RWPE1 (cell line): ENCODE data around the gene DHDDS.

Experiments
- CTCF ChIA-PET: fragments of 350-600 bp; sonication (Branson Sonifier 250); formaldehyde crosslinking; extraction: SDS; loops from one replicate; lab custom pipeline; 2021; lab: Yijun Ruan, JAX
- POLR2A ChIA-PET: fragments of 400-600 bp; formaldehyde crosslinking; extraction: SDS; loops from one replicate; lab custom pipeline; 2020; ENCODE audit warnings: antibody characterized with exemption; ENCODE audit not compliant: low non-redundant PET; lab: Yijun Ruan, JAX
- DNase-seq: peaks from one replicate; pipeline ENCODE4 v3.0.0; 2012; ENCODE audit warnings: low spot score
- H3K27ac ChIP-seq: fragments of 450-650 bp; 2 replicates; pipeline ENCODE4 v1.5.1; 2017
- CTCF ChIP-seq: fragments of 450-650 bp; conservative IDR thresholded peaks from 2 replicates; pipeline ENCODE4 v1.5.1; 2017; ENCODE audit warnings: low read depth, mild to moderate bottlenecking

The DHDDS gene

GRCh38 chr1:26405281-26405915 lies 26.7 kb upstream of the DHDDS start:
- ChIA-PET POLR2A (no interaction called here), CTCF (interaction anchor here (0.6 to 2.1 kb wide), 3 partner anchors 12 to 1292 kb away, joined by 3 to 13 read pairs (median 5); no protein-coding TSS in a partner anchor)
- no peak overlapping the region for H3K27ac ChIP-seq
- DNase-seq, result peak; percentile 28
- TF ChIP-seq CTCF, result no peak

- DNase-seq, result peak; percentile 67
- ChIA-PET POLR2A (no interaction called here), CTCF (interaction anchor here (0.6 to 0.7 kb wide), 3 partner anchors 8 to 242 kb away, joined by 3 to 4 read pairs (median 3); no protein-coding TSS in a partner anchor)
- no peak for TF ChIP-seq CTCF
- H3K27ac ChIP-seq, result no peak overlapping the region
Measured at GRCh38 chr1:26408604-26409003, 23.5 kb upstream of the DHDDS start.

GRCh38 chr1:26409191-26409807 lies 22.8 kb upstream of the DHDDS start:
- no peak overlapping the region for H3K27ac ChIP-seq
- TF ChIP-seq CTCF, result no peak
- ChIA-PET CTCF (interaction anchor here (0.6 kb wide), 1 partner anchor 242 kb away, joined by 4 read pairs; no protein-coding TSS in a partner anchor), POLR2A (no interaction called here)
- no peak for DNase-seq

GRCh38 chr1:26410706-26411623 lies 21.2 kb upstream of the DHDDS start, which contains the start of gene LIN28A:
LIN28A (plus strand) TSS chr1:26410817; CDS start chr1:26410892, 75 bp downstream.
- H3K27ac ChIP-seq, result no peak within 1 kb of the TSS
- TF ChIP-seq CTCF, result no peak
- ChIA-PET CTCF (no interaction called here), POLR2A (interaction anchor here (0.6 kb wide), 1 partner anchor 239 kb away, joined by 5 read pairs; the partner anchor contains the start of gene ZNF593OS)
- DNase-seq, result no peak

- H3K27ac ChIP-seq, result no peak overlapping the region
- no peak for DNase-seq
- no peak for TF ChIP-seq CTCF
- POLR2A ChIA-PET, result no interaction called here
- CTCF ChIA-PET, result no interaction called here
Measured at GRCh38 chr1:26411624-26412074, 20.5 kb upstream of the DHDDS start.

- ChIA-PET CTCF (interaction anchor here (0.5 kb wide), 1 partner anchor 11 kb away, joined by 3 read pairs; no protein-coding TSS in a partner anchor), POLR2A (no interaction called here)
- H3K27ac ChIP-seq, result no peak overlapping the region
- no peak for DNase-seq
- TF ChIP-seq CTCF, result no peak
Measured at GRCh38 chr1:26412180-26412840, 19.8 kb upstream of the DHDDS start.
